ENCODE results near the gene RSKR.
"Not testable (repeated sequence)": the region's sequence is repeated elsewhere in the genome, so short reads cannot be mapped to it uniquely, and the experiment has no call there.

The RSKR gene

DNA sequence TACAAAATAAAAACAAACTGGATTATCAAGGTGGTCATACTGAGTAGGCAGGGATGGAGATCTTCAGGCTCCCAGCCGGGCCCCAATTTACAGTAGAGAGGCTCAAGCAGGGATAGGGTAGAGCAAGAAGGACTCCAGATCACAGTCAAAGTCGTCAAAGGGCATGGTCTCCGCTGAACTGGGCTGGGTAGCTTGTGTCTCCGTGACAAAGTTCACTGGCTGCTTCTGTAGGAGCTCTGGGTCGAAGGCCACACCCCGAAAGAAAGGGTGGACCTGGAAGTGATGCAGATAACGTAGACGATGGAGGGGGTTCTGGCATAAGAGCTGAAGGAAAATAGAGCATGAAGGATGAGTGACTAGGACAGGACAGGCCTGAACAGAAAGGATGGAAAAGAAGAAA, 3.6 kb downstream of the RSKR start:
- DNase-seq = peak in 1 of 2 experiments; percentile 10
- TF ChIP-seq GATA1 (IDR thresholded peaks at IDR 0.05; ENCODE audit: low read depth, low read length) (no peak), POLR2A (IDR thresholded peaks at IDR 0.05; ENCODE audit: low read length) (no peak)

DNA sequence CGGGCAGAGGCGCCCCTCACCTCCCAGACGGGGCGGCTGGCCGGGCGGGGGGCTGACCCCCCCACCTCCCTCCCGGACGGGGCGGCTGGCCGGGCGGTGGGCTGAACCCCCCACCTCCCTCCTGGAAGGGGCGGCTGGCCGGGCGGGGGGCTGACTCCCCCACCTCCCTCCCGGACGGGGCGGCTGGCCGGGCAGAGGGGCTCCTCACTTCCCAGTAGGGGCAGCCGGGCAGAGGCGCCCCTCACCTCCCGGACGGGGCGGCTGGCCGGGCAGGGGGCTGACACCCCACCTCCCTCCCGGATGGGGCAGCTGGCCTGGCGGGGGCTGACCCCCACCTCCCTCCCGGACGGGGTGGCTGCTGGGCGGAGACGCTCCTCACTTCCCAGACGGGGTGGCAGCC, 10.0 kb downstream of the RSKR start:
- DNase-seq = not testable (repeated sequence)

DNA sequence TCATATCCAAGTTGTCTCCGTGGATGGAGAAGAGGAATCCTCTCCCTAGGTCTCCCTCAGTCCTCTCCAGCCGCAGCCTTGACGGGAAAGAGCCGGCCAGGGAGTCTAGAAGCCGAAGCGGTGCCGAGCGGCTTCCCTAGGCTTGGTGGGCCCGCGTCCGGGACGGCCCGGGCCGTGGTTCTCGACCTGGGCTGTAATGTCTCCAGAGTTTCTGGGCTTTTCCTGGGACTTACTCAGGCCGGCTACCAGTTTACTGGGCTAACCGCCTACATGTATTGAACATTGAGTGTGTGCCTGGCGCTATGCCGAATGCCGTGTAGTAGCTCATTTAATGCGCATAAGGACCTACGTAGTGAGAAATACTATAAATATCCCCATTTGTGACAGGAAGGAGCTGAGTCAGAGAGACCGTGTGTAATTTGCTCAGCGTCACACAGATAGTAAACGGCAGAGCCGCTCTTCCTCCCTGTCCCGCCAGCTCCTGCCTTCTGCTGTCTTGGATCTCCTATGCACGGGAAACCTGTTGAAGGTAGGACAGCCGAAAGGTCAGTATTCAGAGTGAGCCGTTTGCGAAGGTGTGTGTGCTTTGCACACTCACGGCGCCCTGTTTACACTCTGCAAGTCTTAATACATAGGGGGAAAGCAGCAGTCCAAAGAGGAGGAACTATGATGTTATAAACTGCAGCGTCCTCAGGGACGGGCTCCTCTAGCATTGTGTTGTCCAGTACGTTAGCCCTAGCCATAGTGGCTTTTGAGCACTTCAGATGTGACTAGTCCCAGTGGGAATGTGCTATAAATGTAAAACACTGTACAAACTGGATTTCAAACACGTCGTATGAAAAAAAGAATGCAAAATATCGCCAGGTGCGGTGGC, 14.4 kb downstream of the RSKR start:
- no peak for TF ChIP-seq GATA1 (IDR thresholded peaks at IDR 0.05; ENCODE audit: low read depth, low read length)
- TF ChIP-seq POLR2A (IDR thresholded peaks at IDR 0.05; ENCODE audit: low read length) = peak; percentile 90
- peak; percentile 86 to 91 for DNase-seq

DNA sequence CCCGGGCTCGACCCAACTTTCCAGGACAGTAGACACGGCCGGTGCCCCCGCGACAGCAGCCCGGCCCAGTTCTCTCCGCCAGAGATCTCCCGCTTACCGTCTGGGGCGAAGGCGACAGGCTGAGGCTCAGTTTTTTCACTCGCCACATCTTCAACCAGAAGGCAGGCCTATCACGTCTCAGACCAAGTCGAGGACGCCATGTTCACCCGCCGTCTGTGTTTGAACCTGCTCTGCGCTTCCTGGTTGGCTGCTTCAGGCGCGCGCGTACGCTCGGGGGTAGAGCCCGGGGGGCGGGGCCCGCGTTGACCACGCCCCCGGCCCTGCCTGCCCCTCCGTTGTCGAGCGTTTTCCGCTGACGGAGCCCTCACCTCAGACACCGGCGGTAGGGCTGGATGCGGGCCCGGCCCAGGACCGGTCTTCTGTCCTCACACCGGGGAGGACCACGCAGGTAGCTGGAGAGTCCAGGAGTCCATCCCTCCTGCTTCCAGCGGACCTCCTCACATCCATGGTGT, 15.1 kb downstream of the RSKR start, which contains the start of gene SPAG5:
SPAG5 (minus strand) TSS at position 227 of the 512 bp plus-strand sequence; CDS start at position 148, 79 bp downstream.
- peak; percentile 97 to 98 for DNase-seq
- peak; percentile 99 for TF ChIP-seq POLR2A (IDR thresholded peaks at IDR 0.05; ENCODE audit: low read length)
- no peak for TF ChIP-seq GATA1 (IDR thresholded peaks at IDR 0.05; ENCODE audit: low read depth, low read length)

DNA sequence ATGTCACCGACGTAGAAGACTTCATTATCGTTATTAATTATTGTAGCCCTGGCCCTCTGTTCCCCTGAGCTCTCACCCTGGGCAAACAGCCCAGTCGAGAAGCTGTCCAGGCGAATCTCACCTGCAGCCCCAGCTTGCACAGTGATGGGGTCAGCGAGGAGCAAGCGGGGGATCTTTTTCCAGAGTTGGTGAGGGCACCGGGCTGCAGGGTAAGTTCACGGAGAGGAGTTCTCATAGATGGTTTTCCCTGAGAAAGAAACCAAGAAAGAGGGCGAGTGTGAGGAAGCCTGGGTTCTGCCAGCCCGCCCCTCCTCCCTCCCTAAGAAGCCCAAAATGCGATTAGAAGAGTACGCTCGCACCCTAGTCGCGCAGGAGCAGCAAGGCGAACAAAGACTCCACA, 15.6 kb downstream of the RSKR start:
- no peak for DNase-seq
- TF ChIP-seq POLR2A (IDR thresholded peaks at IDR 0.05; ENCODE audit: low read length) = no peak
- TF ChIP-seq GATA1 (IDR thresholded peaks at IDR 0.05; ENCODE audit: low read depth, low read length) = no peak

DNA sequence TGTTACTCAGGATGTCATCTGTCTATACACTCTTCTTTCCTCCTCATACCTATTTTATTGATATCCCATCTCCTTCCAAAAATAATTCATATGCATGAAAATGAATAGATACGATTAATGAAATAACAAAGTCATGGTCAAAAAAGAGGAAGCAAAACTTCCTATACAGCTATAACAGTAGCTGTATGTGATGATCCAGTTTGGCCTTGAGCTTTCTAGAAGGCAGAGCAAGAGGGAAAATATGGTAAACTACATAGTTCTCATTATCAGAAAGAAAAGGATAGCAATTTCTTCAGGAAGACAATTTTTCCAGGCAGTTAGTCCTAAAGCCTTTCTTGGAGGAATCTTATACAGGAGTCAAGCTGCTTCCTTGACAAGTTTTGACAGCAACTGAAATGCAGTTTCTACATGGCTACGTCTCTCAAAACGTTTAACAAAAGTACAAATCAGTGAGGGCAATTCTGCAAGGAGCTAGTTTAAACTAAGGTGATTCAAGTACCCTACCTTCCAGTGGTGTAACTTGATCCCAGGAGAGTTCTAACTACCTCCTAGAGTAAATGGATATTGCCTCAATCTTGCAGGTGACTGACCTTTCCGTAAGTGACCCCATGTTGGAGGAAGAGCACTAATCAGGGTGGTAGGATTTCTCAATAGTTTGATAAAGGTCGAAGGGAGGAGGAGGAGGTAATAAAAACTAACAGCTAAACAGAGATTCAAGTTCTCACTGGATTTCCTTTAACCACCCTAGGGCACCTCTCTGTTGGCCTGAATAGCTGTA, 16.2 kb downstream of the RSKR start:
- DNase-seq = no peak
- TF ChIP-seq POLR2A (IDR thresholded peaks at IDR 0.05; ENCODE audit: low read length) = no peak
- TF ChIP-seq GATA1 (IDR thresholded peaks at IDR 0.05; ENCODE audit: low read depth, low read length) = no peak

DNA sequence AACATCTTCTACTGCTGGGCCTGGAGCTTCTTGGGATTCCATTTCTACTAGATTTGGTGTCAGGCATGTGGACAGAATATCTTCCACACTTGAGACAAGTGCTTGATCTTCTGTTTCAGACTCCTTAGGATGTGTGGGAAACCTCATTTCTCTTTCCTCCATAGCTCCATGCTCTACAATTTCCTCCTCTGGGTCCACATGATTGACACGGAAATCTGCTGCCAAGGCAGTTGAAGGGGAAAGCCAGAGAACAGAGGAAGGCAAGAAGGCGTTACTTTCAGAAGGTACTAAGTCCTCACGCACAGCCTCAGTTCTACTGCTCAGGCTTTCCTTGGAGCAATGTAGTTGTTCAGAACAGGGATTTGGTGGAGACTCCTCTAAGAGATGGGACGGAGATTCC, 21.7 kb downstream of the RSKR start:
- no peak for DNase-seq
- TF ChIP-seq GATA1 (IDR thresholded peaks at IDR 0.05; ENCODE audit: low read depth, low read length) (no peak), POLR2A (IDR thresholded peaks at IDR 0.05; ENCODE audit: low read length) (no peak)

DNA sequence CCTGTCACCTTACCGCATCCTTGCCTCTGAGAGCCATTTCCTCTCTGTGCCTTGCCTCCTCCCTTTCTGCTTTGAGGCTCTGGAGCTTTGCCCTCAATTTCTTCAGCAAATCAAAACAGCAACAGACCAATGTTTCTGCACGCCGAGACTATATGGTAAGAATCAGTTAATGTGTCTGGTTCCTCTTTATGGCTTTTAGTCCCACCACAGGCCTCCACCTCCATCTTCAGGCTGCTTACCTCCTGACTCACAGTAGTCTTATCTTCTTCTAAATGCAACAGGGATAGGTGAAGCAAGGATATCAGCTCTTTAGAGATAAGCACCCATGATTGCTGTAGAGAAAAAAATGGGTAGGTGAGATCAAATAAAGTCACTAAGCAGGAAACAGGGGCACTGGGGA, 28.1 kb downstream of the RSKR start:
- TF ChIP-seq POLR2A (IDR thresholded peaks at IDR 0.05; ENCODE audit: low read length) (no peak), GATA1 (IDR thresholded peaks at IDR 0.05; ENCODE audit: low read depth, low read length) (no peak)
- no peak for DNase-seq

DNA sequence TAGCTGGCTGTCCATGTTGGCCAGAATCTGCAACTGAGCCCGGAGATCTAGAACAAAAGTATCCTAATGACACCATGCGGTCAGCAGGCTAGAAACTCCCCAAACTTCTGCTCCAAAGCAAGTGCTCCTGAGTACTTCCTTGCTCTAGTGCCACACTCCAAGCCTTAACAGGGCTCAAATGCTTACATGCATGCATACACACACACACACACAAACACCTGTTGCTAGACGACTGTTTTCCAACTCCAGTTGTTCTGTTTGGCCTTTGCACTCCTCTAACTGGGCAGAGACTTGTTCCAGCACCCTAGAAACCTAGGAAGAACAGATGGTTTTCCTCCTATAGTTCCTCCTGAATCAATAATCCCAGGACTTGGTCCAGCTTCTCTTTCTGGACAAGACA, 29.6 kb downstream of the RSKR start:
- no peak for DNase-seq
- TF ChIP-seq POLR2A (IDR thresholded peaks at IDR 0.05; ENCODE audit: low read length) = no peak
- no peak for TF ChIP-seq GATA1 (IDR thresholded peaks at IDR 0.05; ENCODE audit: low read depth, low read length)

DNA sequence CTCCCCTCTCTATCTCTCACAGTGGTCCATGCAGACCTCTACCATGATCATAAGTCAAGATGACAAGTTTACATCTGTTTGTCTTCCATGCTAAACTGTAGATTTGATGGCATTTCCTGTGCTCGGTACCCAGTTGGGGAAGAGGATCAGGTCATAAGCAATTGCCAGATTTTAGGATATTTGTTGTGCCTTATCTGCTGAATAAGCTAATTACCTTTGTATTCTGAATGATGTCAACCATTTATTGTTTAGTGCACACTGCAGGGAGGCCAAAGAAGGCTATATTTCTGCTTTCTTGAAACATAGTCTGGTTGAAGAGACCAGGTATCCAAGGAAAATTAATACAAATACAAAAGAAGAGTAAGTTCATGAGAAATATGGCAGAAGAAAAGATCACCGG, 31.5 kb downstream of the RSKR start:
- no peak for TF ChIP-seq GATA1 (IDR thresholded peaks at IDR 0.05; ENCODE audit: low read depth, low read length)
- DNase-seq = no peak

DNA sequence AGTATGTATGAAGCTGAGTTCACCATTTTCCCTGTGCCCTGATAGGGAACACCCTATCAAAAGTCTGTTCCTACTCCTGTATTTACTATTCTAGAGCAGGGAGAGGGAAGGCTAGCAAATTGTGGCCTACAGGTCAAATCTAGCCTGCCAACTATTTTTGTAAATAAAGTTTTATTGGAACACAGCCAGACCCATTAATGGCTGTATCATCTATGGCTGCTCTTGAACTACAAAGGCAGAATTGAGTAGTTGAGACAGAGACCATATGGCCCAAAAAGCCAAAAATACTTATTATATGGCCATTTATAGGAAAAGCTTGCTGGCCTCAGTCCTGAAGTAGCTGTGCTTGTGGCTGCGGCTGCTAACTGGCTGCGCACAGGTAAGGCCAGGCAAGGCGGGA, 33.0 kb downstream of the RSKR start:
- TF ChIP-seq GATA1 (IDR thresholded peaks at IDR 0.05; ENCODE audit: low read depth, low read length) (no peak), POLR2A (IDR thresholded peaks at IDR 0.05; ENCODE audit: low read length) (no peak)

DNA sequence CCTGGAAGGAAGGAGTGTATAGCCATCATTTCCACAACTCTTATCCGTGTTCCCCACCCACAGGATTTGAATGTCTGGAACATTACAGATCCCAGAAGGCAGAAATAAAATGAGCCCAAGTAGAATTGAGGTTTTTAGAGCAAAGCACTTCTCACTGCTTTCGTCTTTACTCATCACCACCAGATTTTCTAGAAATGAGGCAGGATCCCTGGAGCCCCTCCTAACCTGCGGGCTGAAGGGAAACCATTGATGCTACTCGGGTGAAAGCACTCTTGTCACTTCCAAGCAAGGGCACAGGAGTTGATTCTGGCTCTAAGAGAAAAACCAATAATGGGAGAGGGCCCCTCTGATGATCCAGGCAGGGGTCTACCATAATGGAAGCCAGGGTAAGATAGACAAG, 34.5 kb downstream of the RSKR start:
- DNase-seq = no peak

More for the DNA sequence above, 33.0 kb downstream of the RSKR start:
- no peak for DNase-seq

DNA sequence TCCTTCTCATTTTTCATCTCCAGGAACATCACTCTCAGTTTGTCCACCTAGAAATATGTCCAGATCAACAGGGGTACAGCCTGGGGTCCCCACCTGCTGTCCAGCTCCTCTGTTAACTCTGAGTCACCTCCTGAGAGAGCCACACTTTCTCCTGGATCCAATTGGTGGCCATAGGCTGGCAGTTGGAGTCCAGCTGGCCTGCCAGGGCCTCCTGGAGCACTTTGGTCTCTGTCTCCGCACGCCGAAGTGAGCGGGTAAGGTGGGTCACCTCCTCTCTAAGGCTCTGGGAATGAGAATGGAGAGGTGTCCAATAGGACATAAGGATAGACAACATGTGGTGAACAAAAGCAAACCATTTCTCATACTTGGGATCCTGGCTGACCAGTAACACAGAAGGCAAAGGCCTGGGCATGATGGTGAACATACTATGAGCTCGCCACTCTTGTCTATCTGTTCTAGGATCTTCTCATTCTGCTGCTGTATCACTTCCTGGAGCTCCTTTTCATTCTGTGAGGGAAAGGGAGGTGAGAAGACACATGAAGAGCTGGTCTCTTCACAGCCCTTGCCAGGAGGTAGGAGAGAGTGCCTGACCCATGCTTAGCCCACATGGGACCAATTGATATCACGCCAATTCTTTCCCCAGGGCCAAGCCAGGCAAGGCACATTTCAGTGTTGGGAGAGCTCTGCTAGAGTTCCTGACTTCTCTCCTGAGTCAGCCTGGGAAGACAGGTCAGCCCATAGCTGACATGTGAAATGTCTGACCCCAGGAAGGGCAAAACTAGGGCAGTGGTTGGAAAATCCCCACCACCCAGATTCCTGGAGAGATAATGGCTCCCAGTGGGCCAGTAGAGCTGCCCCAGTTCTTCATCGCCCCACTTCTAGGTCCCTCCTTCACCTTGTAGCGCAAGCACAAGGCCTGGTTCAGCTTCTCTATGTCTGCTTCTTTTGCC, 35.5 kb downstream of the RSKR start:
- DNase-seq = no peak
- no peak for TF ChIP-seq POLR2A (IDR thresholded peaks at IDR 0.05; ENCODE audit: low read length)
- TF ChIP-seq GATA1 (IDR thresholded peaks at IDR 0.05; ENCODE audit: low read depth, low read length) = no peak

More for the DNA sequence above, 34.5 kb downstream of the RSKR start:
- TF ChIP-seq POLR2A (IDR thresholded peaks at IDR 0.05; ENCODE audit: low read length) = no peak

DNA sequence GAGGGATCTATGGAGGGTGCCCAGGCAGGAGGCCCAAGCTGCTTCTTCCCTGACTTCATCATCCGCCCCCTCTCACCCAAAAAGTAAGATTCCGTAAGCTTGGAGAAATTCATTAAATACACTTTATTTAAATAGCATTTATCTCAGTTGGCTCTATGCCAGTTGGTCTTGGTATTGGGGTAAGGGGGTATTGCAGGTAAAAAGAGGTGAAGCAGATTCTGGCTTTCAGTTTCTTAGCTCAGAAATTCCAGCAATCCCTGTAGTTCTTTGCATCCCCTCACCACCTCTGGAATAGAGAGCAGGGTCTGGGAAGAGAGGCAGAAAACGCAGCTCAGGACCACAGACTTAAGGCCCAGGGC, 36.5 kb downstream of the RSKR start:
- DNase-seq = peak in 1 of 2 experiments; percentile 43
- TF ChIP-seq POLR2A (IDR thresholded peaks at IDR 0.05; ENCODE audit: low read length) = no peak
